GM21786 (cell line): ENCODE results near the gene PCDHGA1.

Source experiments
- ATAC-seq: cut with Tn5 transposase; IDR thresholded peaks from one replicate; pipeline ENCODE4 v1.9.1; 2021; ENCODE audit not compliant: unreplicated experiment

PCDHGA1 gene

DNA sequence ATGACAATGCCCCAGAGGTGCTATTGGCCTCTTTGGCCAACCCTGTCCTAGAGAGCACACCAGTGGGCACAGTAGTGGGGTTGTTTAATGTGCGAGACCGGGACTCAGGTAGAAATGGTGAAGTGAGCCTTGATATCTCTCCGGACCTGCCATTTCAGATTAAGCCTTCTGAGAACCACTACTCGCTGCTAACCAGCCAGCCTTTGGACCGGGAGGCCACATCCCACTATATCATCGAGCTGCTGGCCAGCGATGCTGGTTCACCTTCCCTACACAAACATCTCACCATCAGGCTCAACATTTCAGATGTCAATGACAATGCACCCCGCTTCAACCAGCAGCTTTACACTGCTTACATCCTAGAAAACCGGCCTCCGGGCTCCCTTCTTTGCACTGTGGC lies 160.0 kb downstream of the PCDHGA1 start:
- no peak for ATAC-seq

DNA sequence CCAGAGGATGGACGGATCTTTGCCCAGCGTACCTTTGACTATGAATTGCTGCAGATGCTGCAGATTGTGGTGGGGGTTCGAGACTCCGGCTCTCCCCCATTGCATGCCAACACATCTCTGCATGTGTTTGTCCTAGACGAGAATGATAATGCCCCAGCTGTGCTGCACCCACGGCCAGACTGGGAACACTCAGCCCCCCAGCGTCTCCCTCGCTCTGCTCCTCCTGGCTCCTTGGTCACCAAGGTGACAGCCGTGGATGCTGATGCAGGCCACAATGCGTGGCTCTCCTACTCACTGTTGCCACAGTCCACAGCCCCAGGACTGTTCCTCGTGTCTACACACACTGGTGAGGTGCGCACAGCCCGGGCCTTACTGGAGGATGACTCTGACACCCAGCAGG lies 160.5 kb downstream of the PCDHGA1 start:
- no peak for ATAC-seq

DNA sequence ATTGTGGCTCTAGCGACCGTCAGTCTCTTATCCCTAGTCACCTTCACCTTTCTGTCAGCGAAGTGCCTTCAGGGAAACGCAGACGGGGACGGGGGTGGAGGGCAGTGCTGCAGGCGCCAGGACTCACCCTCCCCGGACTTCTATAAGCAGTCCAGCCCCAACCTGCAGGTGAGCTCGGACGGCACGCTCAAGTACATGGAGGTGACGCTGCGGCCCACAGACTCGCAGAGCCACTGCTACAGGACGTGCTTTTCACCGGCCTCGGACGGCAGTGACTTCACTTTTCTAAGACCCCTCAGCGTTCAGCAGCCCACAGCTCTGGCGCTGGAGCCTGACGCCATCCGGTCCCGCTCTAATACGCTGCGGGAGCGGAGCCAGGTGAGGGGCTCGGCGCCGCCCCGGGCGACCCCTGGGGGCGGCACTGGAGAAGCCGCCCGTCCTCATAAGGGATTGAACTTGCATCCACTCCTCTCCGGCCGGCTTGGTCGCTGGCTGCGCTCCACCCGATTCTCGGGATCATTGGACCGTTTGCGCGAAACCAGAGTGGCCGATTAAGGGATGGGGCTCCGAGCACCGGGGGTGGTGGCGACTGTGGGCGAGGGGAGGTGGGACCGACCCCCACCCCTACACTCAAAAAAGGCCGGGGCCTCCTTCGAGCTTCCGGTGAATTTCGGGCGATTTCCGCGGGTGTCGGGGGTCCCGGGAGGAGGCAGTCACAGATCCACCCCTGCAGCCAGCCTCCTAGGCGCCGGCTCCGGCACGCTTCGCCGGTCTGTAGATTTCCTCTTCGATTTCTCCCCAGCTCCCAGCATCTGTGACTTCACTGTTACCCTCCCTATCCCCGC lies 161.2 kb downstream of the PCDHGA1 start:
- peak; percentile 14 for ATAC-seq

DNA sequence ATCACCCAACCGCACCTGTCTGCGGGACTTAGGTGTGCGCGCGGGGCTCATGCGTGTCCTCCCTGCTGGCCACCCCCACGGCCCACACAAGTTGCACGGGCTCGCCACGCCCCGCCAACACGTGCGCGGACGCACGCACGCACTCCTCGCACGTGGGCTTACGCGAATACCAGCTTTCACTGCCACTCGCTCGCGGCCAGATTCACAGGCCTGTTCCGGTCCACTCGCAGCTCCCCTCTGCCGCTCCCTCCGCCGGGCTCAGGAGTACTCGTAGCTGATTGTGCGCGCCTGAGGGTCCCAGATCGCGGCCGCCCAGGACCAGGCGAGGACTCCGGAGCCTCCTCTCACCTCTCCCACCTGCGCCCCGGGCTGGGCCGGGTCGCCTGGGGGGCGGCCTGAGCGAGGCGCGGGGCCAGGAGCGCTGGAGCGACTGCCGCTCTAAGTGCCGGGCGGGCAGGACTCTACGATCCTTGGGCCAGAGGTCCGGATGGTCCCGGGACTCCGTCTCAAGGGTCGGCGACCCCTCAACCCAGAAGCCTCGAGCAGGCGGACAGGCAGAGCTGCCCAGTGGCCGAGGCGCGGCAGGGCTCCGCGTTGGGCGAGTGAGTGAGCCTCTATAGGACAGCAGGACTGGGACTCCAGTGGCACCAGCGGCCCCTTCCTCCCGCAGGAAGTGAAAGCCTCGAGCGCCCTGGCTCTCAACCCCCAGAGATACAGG lies 162.0 kb downstream of the PCDHGA1 start:
- peak; percentile 57 for ATAC-seq

DNA sequence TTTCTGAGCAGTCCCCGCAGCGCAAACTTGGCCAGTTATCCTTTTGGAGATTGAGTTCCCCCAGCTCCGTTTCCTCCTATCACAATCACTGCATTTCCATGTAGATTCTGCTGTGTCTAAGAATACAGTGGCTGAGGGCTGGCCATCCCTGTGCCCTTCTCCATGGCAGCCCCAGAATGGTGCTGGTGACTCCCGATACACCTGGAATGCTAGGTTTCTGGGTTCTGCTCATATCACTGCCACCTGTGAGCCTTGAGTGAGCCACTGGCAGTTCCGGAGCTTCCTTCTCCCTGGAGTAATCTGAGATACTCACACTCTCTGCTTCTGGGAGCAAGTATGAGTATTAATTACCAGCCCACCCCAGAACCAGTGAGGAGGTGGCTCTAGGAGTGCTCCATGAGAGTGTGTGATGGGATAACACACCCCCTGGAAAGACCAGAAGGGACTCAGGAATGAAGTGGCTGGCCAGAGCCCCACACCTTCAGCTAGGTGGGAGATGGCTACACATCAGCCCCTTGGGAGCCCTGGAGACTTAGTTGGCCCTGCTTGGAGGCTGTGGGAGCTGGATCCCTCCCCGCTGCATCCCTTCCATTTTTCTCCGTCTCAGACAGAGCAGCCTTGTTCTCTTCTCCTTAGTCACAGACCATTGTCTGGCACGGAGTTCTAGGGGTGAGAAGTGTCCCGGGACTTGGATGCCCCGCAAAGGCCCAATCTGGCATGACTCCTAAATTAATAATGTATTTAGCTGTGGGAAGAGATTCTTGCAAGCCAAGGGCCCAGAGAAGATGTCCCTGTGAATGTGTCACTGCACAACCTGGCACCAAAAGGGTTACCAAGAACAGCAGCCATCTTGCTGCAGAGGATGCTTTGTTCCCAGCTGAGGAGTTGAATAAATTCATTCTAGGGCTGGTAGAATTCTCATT lies 163.4 kb downstream of the PCDHGA1 start:
- ATAC-seq, result no peak

DNA sequence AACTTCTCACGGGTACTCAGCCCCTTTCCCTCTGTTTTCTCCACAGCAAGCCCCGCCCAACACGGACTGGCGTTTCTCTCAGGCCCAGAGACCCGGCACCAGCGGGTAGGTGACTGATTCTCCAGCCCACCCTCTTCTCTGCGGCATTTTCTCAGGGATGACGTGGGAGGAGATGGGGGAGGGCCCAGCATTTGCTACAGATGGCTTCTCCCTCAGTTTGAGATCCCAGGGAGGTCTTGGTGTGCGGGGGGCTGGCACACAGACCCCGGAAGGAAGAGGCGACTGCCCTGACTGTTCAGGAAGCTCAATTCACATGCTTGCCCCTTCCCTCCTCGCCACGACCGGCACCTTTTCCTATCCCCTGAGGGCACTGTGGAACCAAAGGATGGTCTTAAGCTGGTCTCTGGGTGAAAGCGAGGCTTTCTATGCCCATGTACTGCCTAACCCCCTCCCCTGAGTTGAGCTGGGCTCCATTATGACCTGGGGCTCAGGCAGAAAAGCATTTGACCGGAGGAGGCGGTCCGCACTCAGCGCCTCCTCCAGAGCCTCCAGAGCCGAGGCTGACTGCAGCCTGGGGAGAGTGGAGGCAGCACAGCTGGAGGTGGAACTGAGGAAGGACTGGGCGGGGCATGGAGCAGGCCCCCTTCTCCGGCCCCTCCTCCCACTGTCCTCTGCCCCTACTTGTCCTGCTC lies 164.6 kb downstream of the PCDHGA1 start:
- no peak for ATAC-seq

DNA sequence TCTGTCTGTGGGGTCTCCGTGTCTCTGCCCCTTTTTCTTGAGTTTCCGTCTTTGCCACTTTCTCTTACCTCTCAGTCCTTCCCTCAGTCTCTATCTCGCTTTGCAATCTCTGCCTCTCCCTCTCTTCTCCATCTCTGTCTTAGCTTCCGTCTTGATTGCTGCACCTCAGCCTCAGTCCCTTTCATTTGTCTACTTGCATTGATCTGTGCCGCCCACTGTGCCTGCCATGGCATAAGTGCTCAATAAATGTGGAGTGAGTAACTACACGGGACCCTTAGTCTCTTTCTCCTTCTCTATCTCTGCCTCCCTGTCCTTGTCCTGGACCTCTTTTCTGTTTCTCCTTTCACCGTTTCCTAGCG lies 165.1 kb downstream of the PCDHGA1 start:
- no peak for ATAC-seq

DNA sequence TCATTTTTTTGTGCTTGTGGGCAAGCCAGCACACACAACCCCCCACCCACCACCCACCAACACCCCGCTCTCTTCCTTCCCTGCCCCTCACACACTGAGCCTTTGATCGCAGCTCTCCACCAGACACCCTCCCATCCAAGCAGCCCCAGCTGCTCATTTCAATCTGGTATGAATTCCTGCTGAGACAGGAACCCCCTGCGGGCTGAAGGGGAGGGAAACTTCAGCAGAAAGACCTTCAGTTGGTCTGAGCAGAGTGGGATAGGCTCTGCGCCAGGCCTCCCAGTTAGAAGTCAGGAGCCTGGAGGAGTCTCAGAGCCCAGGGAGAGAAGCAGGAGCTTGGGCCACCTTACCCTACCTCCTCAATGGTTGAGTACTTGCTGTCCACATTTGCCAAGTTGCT lies 165.7 kb downstream of the PCDHGA1 start:
- no peak for ATAC-seq

DNA sequence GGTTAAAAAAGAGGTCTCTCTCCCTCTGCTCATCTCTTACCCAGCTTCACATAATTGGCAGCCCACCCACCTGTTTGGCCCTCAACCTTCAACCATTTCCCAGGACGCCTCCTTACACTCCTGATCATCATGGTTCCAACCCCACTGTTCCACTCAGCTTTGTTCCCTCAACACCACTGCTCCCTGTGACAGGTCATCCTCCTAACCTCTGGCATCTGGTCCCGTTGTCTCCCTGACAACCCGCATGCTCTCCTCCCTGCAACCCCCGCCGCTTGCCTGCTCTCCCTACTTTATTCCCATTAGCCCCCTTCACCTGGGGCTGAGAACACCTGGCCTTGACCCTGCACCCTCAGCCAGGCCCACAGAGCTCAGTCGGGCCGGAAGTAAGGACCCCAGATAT lies 171.4 kb downstream of the PCDHGA1 start:
- ATAC-seq, result no peak

DNA sequence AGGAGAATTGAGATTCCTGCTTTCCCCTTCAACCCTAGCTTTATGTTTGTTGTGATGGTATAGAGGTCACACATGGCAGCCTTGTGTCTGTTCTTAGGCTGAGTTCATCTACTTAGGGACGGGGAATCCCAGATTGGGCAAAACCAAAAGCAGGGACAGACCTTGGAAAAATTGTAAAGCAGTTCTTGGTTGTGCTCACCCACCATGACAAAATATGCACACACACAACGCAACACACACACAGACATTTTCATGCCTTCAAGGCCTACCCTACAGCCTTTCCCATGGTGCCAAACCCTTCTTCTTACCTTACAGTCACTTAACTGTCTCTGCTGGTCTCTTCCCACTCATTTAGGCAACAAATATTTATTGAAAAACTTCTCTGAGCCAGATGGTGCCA lies 173.4 kb downstream of the PCDHGA1 start:
- no peak for ATAC-seq

DNA sequence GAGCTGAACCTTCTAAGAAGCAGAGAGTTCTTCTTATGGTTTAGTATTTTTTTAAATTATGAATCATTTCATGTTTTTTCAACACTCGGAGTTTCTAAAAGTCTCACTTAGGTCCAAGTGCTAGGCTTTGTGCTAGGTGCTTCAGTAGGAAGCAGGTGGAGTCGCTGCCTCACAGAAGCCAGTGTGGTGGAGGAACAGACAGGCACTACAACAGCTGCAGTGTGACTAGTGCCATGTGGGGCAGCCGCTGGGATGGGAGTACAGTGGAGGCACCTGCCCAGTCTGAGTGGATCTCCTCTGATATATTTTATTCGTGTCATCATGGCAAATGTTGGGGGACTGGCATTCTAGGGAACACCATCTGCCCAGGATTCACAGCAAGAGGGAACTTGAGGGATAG lies 173.9 kb downstream of the PCDHGA1 start:
- ATAC-seq, result no peak

DNA sequence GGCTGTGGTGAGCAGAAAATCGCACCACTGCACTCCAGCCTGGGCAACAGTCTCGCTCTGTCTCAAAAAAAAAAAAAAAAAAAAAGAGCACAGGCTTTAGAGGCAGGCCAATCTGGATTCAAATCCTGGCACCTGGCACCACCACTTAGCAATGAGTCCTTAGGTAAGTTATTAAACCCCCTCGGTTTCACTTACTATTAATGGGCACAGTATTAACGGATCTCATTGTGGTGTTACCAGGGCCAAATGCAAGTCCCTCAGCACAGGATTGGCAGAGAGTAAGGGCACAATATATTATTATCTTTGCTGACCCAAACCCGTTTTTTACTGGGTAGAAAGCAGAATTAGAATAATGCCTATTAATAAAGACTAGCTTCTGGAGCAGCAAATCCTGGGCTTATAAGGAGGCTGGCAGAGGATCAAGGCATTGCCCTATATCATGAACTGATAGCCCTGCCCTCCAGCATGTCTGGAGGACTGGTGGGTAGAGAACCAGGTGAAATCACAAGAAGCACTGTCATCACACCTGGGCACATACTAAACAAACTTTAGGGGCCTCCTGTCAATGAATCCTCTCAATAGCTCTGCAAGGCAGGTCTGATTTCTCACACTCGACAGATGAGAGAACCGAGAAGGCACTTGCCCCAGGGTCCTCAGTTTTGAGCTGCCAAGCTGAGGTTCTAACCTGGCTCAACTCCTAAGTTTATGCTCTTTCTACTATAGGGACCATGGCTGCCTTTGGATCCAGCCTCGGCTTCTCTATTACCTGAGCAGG lies 176.3 kb downstream of the PCDHGA1 start:
- ATAC-seq, result no peak

DNA sequence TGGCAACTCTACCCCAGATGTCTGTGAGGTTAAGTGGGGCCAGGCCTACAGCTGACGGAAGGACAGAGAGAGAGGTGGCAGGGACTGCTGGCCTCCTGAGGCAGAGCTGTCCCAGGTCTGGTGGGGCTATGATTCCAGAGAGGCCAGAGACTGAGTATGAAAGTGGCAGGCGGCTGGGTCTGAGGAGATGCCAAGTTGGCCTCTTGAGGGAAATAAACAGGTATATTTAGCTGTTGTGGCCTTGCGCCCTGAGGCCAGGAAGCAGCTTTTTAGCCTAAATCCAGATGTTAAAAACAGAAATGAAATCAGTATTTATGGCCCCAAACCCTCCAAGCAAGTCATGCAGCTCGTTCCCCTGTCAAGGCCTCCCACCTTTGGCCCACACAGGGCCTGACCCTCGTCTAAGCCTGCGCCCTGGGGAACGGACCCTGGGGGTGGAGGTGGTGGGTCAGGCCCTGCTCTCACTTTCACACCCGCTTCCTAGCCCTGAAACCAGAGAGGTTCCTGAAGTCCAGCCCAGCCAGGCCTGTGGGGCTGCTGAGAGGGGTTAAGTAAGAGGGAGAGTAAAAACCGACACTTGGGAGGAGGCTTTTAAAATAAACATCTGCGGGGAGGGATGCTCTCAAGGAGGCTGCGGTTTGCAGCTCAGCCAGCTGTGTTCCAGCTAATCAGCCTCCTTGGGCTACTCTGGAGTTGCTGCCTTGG lies 177.2 kb downstream of the PCDHGA1 start:
- peak; percentile 47 for ATAC-seq

DNA sequence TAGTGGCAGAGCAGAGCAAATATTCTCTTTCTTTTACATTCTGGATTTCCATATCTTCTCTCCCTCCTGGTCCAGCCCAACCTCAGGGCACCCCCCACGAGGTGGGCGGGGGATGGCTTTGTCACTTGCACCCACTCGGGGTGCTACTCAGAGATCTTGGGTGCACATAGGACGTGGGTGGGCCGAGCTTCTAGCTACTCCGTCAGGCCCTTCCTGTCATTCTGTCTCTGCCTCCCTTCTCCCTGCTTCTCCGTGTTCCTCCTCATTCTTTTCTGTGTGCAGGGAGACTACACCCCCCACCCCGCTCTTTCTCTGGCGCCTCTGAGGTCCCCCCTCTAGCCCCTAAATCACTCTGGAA lies 178.1 kb downstream of the PCDHGA1 start:
- no peak for ATAC-seq

DNA sequence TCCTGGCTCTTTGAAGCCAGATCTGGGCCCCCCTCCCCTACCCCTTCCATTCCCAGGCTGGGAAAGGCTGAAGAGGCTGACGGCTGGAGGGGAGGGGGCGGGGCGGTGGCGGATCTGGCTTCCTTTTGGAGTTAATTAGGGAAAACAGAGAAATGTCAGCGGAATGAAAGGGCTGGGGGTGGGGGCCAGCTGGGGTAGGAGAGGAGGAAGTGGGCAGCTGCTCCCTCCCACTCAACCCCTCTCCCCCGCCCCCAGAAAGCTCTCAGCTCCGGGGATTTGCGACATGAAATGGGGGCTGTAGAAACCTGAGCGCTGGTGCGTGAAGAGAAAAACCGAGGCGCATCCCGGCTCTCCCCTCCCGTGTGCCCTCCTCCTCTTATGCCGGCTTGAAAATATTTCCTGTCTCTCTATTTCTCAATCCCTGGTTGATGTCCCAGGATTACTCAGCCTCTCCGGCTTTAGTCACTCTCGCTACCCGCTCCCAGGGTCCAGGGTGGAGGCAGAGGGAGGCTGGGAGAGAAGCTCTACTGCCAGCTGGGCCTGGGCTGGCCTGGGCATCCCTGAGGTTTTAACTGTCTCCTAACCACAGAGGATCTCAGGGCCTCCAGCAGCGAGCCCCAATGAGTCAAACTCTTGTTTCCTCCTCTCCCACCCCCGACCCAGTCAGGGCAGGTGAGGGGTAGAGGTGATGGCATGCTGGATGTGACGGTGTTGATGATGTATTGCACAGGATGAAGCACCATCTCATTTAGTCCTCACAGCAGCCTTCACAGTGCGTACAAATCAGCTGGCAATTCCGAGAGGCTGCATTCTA lies 178.7 kb downstream of the PCDHGA1 start:
- ATAC-seq, result no peak

DNA sequence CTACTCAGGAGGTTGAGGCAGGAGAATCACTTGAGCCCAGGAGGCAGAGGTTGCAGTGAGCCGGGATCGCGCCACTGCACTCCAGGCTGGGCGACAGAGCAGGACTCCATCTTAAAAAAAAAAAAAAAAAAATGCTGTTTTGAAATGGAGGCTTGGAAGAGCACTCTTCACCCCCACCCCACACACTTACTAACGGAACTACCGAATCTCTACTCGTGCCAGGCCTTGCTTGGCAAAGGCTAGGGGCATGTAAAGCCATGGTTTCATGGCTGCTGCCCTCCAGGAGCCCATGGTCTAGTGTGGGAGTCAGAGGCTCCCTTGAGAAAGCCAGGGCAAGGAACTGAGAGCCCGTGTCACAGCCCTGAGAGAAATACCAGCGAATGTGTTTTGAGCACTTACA lies 179.8 kb downstream of the PCDHGA1 start:
- no peak for ATAC-seq

DNA sequence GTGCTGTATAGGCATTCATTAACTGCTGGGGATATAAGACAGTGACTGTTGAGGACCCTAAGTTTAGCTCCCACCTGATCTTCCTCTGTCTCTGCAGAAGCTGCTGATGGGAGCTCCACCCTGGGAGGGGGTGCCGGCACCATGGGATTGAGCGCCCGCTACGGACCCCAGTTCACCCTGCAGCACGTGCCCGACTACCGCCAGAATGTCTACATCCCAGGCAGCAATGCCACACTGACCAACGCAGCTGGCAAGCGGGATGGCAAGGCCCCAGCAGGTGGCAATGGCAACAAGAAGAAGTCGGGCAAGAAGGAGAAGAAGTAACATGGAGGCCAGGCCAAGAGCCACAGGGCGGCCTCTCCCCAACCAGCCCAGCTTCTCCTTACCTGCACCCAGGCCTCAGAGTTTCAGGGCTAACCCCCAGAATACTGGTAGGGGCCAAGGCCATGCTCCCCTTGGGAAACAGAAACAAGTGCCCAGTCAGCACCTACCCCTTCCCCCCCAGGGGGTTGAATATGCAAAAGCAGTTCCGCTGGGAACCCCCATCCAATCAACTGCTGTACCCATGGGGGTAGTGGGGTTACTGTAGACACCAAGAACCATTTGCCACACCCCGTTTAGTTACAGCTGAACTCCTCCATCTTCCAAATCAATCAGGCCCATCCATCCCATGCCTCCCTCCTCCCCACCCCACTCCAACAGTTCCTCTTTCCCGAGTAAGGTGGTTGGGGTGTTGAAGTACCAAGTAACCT lies 180.7 kb downstream of the PCDHGA1 start:
- ATAC-seq, result peak; percentile 21

DNA sequence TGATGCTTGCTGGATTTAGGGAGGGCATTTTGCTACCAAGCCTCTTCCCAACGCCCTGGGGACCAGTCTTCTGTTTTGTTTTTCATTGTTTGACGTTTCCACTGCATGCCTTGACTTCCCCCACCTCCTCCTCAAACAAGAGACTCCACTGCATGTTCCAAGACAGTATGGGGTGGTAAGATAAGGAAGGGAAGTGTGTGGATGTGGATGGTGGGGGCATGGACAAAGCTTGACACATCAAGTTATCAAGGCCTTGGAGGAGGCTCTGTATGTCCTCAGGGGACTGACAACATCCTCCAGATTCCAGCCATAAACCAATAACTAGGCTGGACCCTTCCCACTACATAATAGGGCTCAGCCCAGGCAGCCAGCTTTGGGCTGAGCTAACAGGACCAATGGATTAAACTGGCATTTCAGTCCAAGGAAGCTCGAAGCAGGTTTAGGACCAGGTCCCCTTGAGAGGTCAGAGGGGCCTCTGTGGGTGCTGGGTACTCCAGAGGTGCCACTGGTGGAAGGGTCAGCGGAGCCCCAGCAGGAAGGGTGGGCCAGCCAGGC lies 181.5 kb downstream of the PCDHGA1 start:
- ATAC-seq, result no peak
